NCI-H510A treated with DMSO at 0.1 percent for 48 hours (cell line): Measurements from ENCODE around the gene DENND1A.

Source experiments
- DNase-seq: peaks from one replicate; lab custom pipeline; 2025; lab: John Stamatoyannopoulos, UW

DENND1A gene

GRCh38 chr9:123725389-123725788, 204.5 kb downstream of the DENND1A start:
- no peak for DNase-seq

GRCh38 chr9:123724211-123724796, 205.6 kb downstream of the DENND1A start:
- DNase-seq, result no peak

- DNase-seq, result no peak
Measured at GRCh38 chr9:123723135-123723875, 206.6 kb downstream of the DENND1A start.

- no peak for DNase-seq
Measured at GRCh38 chr9:123722378-123722777, 207.5 kb downstream of the DENND1A start.

GRCh38 chr9:123718188-123718587, 211.7 kb downstream of the DENND1A start:
- DNase-seq, result no peak

- DNase-seq, result no peak
Measured at GRCh38 chr9:123717581-123718175, 212.2 kb downstream of the DENND1A start.

GRCh38 chr9:123716339-123716945, 213.5 kb downstream of the DENND1A start:
- no peak for DNase-seq

GRCh38 chr9:123715258-123715657, 214.7 kb downstream of the DENND1A start:
- no peak for DNase-seq

DNA sequence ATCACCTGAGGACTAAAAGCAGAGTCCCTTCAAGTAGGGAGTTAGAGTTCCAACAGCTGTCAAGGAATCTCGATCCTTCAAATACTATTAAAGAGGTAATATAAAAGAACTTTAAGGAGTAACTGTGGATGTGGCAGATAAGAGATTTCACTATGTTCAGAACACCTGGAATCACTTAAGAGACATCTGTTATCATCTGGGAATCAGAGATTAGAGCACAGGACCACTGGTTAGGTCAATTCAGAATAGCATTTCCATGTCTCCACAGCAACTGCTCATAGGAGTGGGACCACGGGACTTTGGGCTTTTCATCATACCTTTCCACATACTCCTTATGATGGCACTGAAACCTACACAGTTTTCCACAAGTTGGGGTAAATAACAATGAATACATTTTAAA, 216.6 kb downstream of the DENND1A start:
- DNase-seq, result no peak

DNA sequence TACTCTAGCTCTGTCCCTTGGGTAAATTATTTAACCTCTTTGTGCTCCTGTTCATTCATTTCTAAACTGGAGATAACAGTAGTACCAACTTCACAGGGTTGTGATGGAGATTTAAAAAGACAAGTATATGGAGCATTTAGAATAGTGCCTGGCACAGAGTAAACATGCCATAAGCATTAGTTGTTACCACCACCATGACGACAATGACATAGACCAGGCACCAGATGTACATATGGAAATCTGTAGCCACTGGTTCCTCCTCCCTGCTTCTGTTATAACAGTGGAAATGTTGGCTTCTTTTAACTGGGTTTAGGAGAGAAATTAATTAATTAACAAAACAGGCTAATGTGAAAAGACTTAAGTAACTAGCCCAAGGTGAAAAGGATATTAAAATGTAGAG, 217.5 kb downstream of the DENND1A start:
- DNase-seq, result no peak

- DNase-seq, result no peak
Measured at GRCh38 chr9:123710299-123710698, 219.6 kb downstream of the DENND1A start.

GRCh38 chr9:123702483-123702882, 227.4 kb downstream of the DENND1A start:
- DNase-seq, result no peak

- DNase-seq, result no peak
Measured at GRCh38 chr9:123697686-123698085, 232.2 kb downstream of the DENND1A start.

- no peak for DNase-seq
Measured at GRCh38 chr9:123696476-123696875, 233.4 kb downstream of the DENND1A start.

DNA sequence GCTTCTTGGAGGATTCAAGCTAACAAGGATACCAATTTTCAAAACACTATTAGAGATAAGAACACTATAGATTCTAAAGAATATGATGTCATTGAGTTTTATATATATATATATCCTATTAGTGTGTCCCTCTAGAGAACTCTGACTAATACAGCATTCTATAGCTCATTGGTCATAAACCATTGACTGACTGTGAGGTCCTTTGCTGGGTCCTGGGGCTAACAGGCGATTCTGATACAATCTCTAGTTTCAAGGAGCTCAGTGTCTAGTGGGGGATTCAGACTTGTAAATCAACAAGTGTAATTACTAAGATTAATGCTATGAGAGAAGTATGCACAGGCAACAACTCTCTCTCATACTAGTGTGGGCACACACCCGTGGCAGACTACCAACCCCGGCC, 234.5 kb downstream of the DENND1A start:
- no peak for DNase-seq

DNA sequence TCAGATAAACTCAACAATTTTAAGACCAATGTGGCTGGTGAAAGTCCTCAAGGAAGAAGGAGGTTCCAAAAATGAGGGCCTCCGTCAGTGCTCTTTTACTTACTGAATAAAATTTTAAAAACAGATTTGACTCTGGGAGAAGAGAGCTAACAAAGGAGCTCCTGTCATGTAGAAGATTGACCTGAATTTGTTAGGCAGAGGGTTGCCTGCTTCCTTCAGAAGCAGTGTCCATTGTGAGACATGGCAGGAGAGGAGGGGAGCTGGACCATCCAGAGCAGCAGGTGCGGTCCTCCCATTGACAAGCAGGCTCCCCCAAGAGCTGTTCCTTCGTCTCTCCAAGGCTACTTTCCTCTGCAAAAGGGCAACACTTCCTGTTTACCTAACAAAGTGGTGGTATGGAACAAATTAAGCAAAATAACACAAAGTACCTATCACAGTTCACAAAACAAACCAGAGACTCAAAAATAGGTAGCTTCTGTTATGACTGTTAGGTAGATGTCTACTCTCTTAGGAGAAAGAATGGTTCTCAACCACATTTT, 238.1 kb downstream of the DENND1A start:
- DNase-seq, result no peak

DNA sequence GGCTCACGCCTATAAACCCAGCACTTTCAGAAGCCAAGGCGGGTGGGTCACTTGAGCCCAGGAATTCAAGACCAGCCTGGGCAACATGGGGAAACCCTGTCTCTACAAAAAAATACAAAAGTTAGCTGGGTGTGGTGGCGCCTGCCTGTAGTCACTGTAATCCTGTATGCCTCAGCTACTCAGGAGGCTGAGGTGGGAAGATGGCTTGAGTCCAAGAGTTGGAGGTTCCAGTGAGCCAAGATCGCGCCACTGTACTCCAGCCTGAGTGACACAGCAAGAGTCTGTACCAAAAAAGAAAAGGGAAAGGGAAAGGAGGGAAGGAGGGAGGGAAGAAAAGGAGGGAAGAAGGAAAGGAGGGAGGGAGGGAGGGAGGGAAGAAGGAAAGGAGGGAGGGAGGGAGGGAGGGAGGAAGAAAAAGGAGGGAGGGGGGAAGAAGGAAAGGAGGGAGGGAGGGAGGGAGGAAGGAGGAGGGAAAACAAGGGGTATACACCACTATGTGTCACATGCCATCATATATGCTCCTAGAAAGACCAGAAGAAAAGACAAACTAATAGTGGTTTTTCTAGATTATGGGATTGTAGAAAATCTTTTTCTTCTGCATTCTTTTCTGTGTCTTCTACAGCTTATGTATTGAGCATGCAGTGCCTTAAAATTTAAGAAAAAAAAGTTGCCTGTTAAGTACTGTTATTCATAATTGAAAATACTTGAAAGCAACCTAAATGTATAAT, 240.1 kb downstream of the DENND1A start:
- DNase-seq, result no peak

DNA sequence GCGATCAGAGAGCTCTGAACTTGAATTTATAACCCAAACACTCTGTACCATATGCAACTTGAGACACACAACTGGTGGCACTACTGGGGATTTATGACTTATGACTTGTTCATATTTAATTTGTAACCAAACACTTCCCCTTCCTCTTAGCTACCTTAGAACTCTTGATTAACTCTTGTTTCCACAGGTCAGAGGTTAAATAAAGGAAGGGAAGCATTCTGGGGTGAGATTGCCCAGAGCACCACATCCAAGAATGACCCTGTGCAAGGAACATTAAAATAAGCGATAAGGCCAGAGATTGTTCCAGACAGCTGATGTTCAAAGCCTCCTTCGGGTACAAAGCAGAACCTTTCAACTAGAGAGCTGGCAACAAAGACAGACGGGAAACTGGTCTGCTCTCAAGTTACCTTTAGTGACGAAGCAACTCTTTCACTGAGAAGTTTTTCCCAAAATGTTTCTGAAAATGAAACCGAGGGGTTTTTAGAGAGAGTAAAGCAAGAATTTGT, 242.6 kb downstream of the DENND1A start:
- peak; percentile 77 for DNase-seq

- no peak for DNase-seq
Measured at GRCh38 chr9:123686829-123687192, 243.1 kb downstream of the DENND1A start.

DNA sequence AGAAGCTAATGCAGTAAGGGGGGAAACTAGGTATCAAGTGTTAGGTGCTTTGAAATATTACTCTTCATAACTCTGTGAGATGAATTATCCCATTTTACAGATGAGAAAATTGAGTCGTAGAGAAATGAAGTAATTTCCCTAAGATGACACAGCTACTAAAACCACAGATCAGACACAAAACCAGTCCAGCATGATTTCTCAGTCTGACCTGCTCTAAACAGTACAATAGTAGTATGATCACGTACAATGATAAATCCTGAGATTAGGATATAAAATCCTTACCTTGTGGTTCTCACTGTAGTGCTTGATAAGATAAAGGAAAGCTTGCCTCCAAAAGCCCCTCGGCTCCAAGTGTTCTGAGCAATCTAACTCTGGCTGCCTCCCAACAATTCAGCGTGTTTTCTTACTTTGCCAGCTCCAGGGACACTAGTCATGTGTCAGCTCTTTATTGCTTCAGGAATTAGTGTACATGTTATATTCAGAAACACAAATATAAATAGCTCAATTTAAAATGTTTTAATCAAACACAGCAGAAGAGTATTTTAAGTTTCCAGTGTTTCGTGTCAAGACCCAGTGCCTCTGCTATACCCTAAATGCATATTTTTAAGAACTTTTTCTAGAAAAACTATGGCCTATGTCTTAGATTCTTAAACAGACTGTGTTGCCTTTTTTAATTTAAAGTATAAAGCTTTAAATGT, 243.6 kb downstream of the DENND1A start:
- no peak for DNase-seq

DNA sequence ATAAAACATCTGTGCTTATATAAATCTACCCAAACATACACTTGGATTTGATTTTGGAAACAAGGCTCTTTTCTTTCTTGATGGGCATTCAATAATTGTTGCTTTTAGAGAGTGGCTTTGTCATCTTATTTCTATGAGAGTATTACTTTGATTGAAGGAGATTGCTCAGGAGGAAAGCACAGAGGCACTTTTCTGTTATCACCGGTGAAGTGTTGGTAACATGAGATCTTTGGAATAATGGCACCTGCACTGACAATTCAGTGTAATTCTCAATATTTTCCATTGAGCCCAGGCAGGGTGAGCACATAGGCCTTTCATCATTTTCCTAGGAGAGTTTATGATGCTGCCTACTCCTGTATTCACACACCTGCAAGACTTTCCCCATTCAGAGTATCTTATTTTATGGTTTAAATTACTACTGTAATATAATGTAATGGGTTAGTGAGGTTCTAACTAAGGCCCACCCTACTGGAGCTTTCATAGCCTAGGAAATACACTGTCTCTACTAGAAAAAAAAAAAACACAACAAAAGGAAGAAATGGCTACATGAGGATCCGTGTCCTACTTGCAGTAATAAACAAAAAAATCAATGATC, 244.3 kb downstream of the DENND1A start:
- DNase-seq, result no peak
